ENCODE measurements around the gene IL26.

The IL26 gene, protein sequence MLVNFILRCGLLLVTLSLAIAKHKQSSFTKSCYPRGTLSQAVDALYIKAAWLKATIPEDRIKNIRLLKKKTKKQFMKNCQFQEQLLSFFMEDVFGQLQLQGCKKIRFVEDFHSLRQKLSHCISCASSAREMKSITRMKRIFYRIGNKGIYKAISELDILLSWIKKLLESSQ

DNA sequence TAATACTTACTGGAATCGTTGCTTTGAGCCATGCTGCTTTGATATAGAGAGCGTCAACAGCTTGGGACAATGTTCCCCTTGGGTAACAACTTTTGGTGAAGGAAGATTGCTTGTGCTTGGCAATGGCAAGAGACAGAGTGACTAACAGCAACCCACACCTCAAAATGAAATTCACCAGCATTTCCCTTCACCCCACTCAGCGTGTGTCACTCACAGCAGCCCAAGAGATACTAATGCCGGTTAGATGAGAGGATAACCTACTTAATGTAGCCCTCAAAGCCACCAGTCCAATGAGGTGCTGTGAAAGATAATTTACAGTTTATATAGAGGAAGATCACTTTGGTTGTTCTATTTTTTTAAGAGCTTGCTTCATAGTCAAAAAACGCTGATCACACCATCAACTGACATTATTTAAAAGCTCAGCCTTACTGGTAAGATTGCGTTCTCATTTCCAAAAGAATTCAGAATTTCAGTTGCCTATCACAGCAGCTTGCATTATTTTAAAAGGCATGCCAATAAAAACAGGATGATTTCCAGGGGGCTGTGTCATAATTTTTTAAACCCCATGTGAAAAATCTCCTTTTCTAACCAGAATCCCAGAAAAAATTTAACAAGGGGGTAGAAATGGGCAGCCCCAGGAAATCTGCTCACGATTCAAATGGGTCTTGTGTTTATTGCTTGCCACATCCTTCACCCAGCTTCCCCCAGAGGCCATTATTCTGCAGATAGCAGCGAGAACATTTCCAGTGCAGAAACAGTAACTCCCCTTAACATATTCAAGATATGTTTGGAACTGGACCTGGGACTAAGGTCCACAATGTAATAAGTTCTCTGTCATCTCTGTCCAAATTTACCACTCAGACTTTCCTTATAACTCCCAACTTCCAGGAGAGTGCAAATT is at the start of gene IL26:
TSS of gene IL26 (minus strand) at position 235 of the 901 bp plus-strand sequence. CDS start at position 181, 54 bp downstream.
- DNase-seq (ENCODE audit: low read depth in 2 of 2) = no peak

GRCh38 chr12:68272732-68273131 is 47.1 kb upstream of the IL26 start:
- DNase-seq (ENCODE audit: low read depth in 2 of 2) = no peak

DNA sequence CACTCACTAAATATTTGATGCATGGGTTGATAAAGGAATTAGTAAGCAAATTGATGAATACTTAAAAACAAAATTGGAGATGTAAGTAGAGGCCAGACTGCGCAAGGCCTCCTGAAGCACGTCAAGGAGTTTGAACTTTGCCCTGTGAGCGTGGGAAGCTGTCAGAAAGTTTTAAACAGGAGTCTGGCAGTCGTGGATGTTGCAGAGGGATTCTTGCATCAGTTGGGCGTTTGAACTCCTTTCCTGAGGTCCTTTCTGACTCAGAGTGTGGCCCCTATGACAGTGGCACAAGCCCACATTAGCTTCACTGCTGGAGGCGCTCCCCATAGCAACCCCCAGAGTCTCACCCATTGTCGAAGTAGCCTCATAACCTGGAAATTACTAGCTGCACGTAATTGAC is 45.7 kb upstream of the IL26 start:
- no peak for DNase-seq (ENCODE audit: low read depth in 2 of 2)

DNA sequence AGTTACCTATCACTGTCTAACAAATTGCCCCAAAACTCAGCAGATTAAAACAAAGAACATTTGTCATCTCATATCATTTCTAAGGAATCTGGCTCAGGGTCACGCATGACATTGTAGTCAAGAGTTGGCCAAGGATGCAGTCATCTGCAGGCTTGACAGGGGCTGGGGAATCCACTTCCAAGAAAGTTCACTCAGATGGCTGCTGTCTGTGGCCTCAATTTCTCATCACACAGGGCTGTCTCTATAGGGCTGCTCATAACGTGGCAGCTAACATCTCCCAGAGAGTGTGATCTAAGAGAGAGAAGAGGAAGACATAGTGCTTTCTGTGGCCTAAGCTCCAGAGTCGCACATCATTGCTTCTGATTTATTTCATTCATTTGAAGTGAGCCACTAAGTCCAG is 44.7 kb upstream of the IL26 start:
- no peak for DNase-seq (ENCODE audit: low read depth in 2 of 2)

- no peak for DNase-seq (ENCODE audit: low read depth in 2 of 2)
Observed at GRCh38 chr12:68269779-68270178, 44.2 kb upstream of the IL26 start.

GRCh38 chr12:68268967-68269366 is 43.4 kb upstream of the IL26 start:
- DNase-seq (ENCODE audit: low read depth in 2 of 2) = no peak

- no peak for DNase-seq (ENCODE audit: low read depth in 2 of 2)
Observed at GRCh38 chr12:68267892-68268396, 42.3 kb upstream of the IL26 start.

- DNase-seq (ENCODE audit: low read depth in 2 of 2) = no peak
Observed at GRCh38 chr12:68264857-68265256, 39.2 kb upstream of the IL26 start.

GRCh38 chr12:68264158-68264855 is 38.7 kb upstream of the IL26 start:
- no peak for DNase-seq (ENCODE audit: low read depth in 2 of 2)

DNA sequence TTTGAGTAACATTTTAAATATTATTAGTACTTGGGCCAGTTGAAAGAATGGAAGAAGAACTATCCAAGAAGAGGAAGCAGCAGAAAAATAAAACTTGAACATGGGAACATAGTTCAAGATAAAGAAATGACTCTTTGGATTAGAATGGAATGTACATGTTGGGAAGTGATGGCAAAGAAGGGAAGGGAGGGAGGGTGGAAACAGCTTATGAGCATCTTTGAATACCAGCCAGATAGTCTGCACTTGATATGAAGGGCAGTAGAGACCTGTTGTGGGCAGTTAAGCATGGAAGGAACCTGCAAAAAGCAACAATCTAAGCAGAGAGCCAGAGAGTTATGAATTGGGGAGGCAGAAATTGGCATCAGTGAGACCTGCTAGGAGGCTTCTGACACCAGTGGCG is 37.8 kb upstream of the IL26 start:
- no peak for DNase-seq (ENCODE audit: low read depth in 2 of 2)

- no peak for DNase-seq (ENCODE audit: low read depth in 2 of 2)
Observed at GRCh38 chr12:68261896-68262295, 36.3 kb upstream of the IL26 start.

- no peak for DNase-seq (ENCODE audit: low read depth in 2 of 2)
Observed at GRCh38 chr12:68260153-68260552, 34.5 kb upstream of the IL26 start.

- DNase-seq (ENCODE audit: low read depth in 2 of 2) = no peak
Observed at GRCh38 chr12:68259318-68259940, 33.8 kb upstream of the IL26 start.

DNA sequence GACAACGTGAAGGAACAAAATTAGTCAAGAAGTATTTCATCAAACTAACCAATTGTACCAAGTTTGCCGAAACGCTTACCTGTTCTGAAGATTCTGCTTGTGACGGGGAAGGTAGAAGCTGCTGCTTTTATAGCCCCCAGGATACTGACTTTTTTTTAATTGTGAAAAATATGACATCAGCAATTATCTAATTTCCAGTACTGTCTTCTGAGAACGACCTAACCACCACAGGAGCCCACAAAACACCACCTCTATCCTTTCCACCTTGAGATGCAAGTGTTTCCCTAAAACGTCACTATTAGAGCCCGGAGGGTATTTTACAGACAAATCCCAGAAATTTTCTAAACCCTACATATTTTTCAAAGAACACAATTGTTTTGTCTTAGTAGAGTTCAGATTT is 27.9 kb upstream of the IL26 start, which contains the start of gene IL22:
TSS of gene IL22 (minus strand) at position 101 of the 400 bp plus-strand sequence. CDS start 156 bp downstream, outside the sequence.
- DNase-seq (ENCODE audit: low read depth in 2 of 2) = no peak

- no peak for DNase-seq (ENCODE audit: low read depth in 2 of 2)
Observed at GRCh38 chr12:68252077-68252476, 26.5 kb upstream of the IL26 start.

- DNase-seq (ENCODE audit: low read depth in 2 of 2) = no peak
Observed at GRCh38 chr12:68250454-68250853, 24.8 kb upstream of the IL26 start.

GRCh38 chr12:68247785-68248184 is 22.2 kb upstream of the IL26 start:
- no peak for DNase-seq (ENCODE audit: low read depth in 2 of 2)

- DNase-seq (ENCODE audit: low read depth in 2 of 2) = no peak
Observed at GRCh38 chr12:68246350-68246749, 20.7 kb upstream of the IL26 start.

DNA sequence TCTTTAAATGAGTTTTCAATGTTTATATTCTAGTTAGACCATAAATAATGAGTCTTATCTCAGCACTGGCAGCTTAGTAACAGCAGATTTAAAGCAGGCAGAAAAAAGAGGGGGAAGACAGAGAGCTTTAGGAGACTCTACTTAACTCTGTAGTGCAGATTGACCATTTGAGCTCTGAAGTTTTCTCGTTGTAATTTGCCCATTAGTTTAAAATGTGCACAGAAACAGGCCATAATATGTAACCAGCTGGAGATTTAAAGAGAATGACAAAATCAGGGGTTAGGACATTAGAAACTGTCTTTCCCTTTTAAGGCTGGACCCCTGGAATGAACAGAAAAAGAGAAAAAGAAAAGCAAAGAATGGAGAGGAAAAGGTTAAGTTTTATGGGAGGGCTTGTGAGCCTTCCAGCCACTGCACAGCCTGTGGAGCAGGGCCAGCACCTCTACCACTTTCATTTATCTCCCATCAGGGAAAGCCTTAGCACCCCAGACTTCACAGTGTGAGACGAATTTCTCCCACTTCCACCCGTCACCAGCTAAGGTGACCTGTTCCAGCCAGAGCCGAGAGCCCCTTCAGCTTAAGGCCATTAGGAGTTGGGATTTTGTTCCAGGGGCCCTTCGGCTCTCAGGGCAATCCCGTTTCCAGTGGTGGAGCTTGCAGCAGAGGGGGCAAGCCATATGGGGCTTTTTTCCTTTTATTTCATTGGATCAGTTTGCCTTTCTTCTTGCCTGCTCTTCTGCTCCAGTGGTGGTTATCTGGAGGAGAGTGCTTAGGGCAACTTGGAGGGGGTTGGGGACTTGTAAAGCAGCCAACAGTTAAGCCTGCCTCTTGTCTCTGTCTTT is 19.8 kb upstream of the IL26 start:
- no peak for DNase-seq (ENCODE audit: low read depth in 2 of 2)

GRCh38 chr12:68242777-68243176 is 17.2 kb upstream of the IL26 start:
- no peak for DNase-seq (ENCODE audit: low read depth in 2 of 2)

DNA sequence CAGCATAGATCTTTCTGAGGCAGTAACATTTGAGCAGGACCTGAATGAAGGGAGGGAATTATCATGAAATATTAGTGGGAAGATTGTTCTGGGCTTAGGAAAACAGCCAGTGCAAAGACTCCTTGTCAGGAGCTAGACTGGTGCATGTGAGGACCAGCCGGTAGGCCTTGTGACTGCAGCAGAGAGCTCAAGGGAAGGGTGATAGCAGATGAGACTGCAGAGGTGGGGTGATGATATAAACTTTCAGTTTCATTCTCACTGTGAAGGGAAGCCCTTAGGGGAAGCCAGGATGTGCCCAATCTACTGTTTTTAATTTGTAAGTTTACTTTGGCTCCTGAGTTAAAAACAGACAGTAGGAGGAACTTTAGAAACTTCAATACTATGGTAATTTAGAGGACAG is 15.4 kb upstream of the IL26 start:
- DNase-seq (ENCODE audit: low read depth in 2 of 2) = peak; percentile 16 to 34

Data from stimulated activated CD4-positive, alpha-beta T cell treated with anti-CD3 and anti-CD28 coated beads, Interleukin-1b, Interleukin-23, amount 100 ng/mL, for 4 hours (primary cell).